Mesendoderm (in vitro differentiated cells): Measurements from ENCODE around the gene PSMB7.
"Not testable (repeated sequence)": the region's sequence is repeated elsewhere in the genome, so short reads cannot be mapped to it uniquely, and the experiment has no call there.

Experiments
- DNase-seq: peaks from one replicate; pipeline ENCODE4 v3.0.0; 2013
- H2AK5ac ChIP-seq: 2 replicates; pipeline ENCODE4 v1.6.1; 2013; ENCODE audit warnings: low read length, inconsistent platforms
- H2BK120ac ChIP-seq: 2 replicates; pipeline ENCODE4 v1.6.1; 2013; ENCODE audit warnings: low read depth, mild to moderate bottlenecking, low read length, moderate library complexity, mixed read lengths
- H2BK15ac ChIP-seq: replicated peaks from 2 replicates; pipeline ENCODE4 v1.6.1; 2013; ENCODE audit warnings: low read depth, mild to moderate bottlenecking, moderate library complexity
- H2BK5ac ChIP-seq: 2 replicates; pipeline ENCODE4 v1.6.1; 2013; ENCODE audit warnings: low read length, inconsistent platforms
- H3K18ac ChIP-seq: 2 replicates; pipeline ENCODE4 v1.6.1; 2013; ENCODE audit warnings: mild to moderate bottlenecking, low read length, mixed read lengths
- H3K23ac ChIP-seq: one replicate; pipeline ENCODE4 v1.6.1; 2013; ENCODE audit warnings: low read length
- H3K27ac ChIP-seq: 2 replicates; pipeline ENCODE4 v1.5.1; 2013; ENCODE audit warnings: low read depth, mild to moderate bottlenecking, inconsistent platforms, low read length, moderate library complexity
- H3K27me3 ChIP-seq: 2 replicates; pipeline ENCODE4 v1.6.1; 2013; ENCODE audit warnings: low read length, control low read depth, mild to moderate bottlenecking, inconsistent platforms; ENCODE audit not compliant: insufficient read depth, poor library complexity
- H3K36me3 ChIP-seq: 2 replicates; pipeline ENCODE4 v1.6.1; 2013; ENCODE audit warnings: low read length, inconsistent platforms; ENCODE audit not compliant: control insufficient read depth, insufficient read depth
- H3K4ac ChIP-seq: one replicate; pipeline ENCODE4 v1.6.1; 2013; ENCODE audit warnings: low read depth, mild to moderate bottlenecking, low read length, moderate library complexity
- H3K4me1 ChIP-seq: 2 replicates; pipeline ENCODE4 v1.6.1; 2013; ENCODE audit warnings: low read depth, low read length, inconsistent platforms; ENCODE audit not compliant: control insufficient read depth
- H3K4me2 ChIP-seq: 2 replicates; pipeline ENCODE4 v1.6.1; 2013; ENCODE audit warnings: low read length
- H3K4me3 ChIP-seq: 2 replicates; pipeline ENCODE4 v1.5.1; 2013; ENCODE audit warnings: mild to moderate bottlenecking, low read length
- H3K56ac ChIP-seq: one replicate; pipeline ENCODE4 v1.6.1; 2013; ENCODE audit warnings: low read length
- H3K79me1 ChIP-seq: 2 replicates; pipeline ENCODE4 v1.6.1; 2013; ENCODE audit warnings: low read length, inconsistent platforms
- H3K79me2 ChIP-seq: 2 replicates; pipeline ENCODE4 v1.6.1; 2013; ENCODE audit warnings: mild to moderate bottlenecking, low read length; ENCODE audit not compliant: control insufficient read depth, insufficient read depth
- H3K9ac ChIP-seq: 2 replicates; pipeline ENCODE4 v1.6.1; 2013; ENCODE audit warnings: low read length, inconsistent platforms
- H4K5ac ChIP-seq: one replicate; pipeline ENCODE4 v1.6.1; 2013; ENCODE audit warnings: low read length
- H4K8ac ChIP-seq: one replicate; pipeline ENCODE4 v1.6.1; 2013; ENCODE audit warnings: low read depth, mild to moderate bottlenecking, control low read depth, low read length, moderate library complexity
- WGBS: extraction: QIAGEN DNeasy Blood & Tissue Kit; methylation state at CpG from one replicate; pipeline ENCODE4 v1.1.7; 2013; ENCODE audit warnings: low lambda C conversion rate, missing lambda C conversion rate; ENCODE audit not compliant: insufficient coverage; ENCODE audit errors: extremely low coverage; 5-methylcytosine and 5-hydroxymethylcytosine counted together

PSMB7 gene

GRCh38 chr9:124436320-124436719, 21.1 kb upstream of the PSMB7 start:
- no peak overlapping the region for H3K9ac ChIP-seq
- no peak overlapping the region for H2AK5ac ChIP-seq
- H2BK15ac ChIP-seq, result no peak overlapping the region
- no peak overlapping the region for H2BK120ac ChIP-seq
- H4K5ac ChIP-seq, result no peak overlapping the region
- no peak overlapping the region for H2BK5ac ChIP-seq
- no peak overlapping the region for H3K27ac ChIP-seq
- no peaks in the 10 kb centered on the region for H3K79me1 ChIP-seq
- H3K79me2 ChIP-seq, result no peaks in the 10 kb centered on the region
- H3K4me3 ChIP-seq, result no peak overlapping the region
- H3K18ac ChIP-seq, result no peak overlapping the region
- H3K27me3 ChIP-seq, result no peaks in the 10 kb centered on the region
- no peaks in the 10 kb centered on the region for H3K36me3 ChIP-seq
- H3K56ac ChIP-seq, result no peak overlapping the region
- no peak for DNase-seq
- no peak overlapping the region for H3K4me2 ChIP-seq
- H3K4me1 ChIP-seq, result no peaks in the 10 kb centered on the region
- H4K8ac ChIP-seq, result no peak overlapping the region
- no peak overlapping the region for H3K4ac ChIP-seq
- no peak overlapping the region for H3K23ac ChIP-seq

- no peak overlapping the region for H3K4me2 ChIP-seq
- H3K4me1 ChIP-seq, result no peaks in the 10 kb centered on the region
- no peak overlapping the region for H3K27ac ChIP-seq
- H3K4ac ChIP-seq, result no peak overlapping the region
- H3K9ac ChIP-seq, result no peak overlapping the region
- no peak for DNase-seq
- no peak overlapping the region for H3K18ac ChIP-seq
- no peak overlapping the region for H3K23ac ChIP-seq
- H3K27me3 ChIP-seq, result no peaks in the 10 kb centered on the region
- no peak overlapping the region for H4K8ac ChIP-seq
- no peak overlapping the region for H3K4me3 ChIP-seq
- H3K79me1 ChIP-seq, result no peaks in the 10 kb centered on the region
- H3K79me2 ChIP-seq, result no peaks in the 10 kb centered on the region
- no peak overlapping the region for H3K56ac ChIP-seq
- no CpG with 5 or more reads among the region's 4 CpGs for WGBS
- H2AK5ac ChIP-seq, result no peak overlapping the region
- H3K36me3 ChIP-seq, result no peaks in the 10 kb centered on the region
- no peak overlapping the region for H2BK5ac ChIP-seq
- H2BK120ac ChIP-seq, result no peak overlapping the region
- H2BK15ac ChIP-seq, result no peak overlapping the region
- H4K5ac ChIP-seq, result no peak overlapping the region
Measured at GRCh38 chr9:124429530-124429867, 14.3 kb upstream of the PSMB7 start.

- WGBS, result no CpG with 5 or more reads among the region's 28 CpGs
- H2BK5ac ChIP-seq, result no peak overlapping the region
Measured at GRCh38 chr9:124428751-124429529, 13.7 kb upstream of the PSMB7 start.

GRCh38 chr9:124427281-124427680, 12.0 kb upstream of the PSMB7 start:
- Histone ChIP-seq H3K23ac (no peak overlapping the region), H3K4me3 (no peak overlapping the region), H2BK5ac (no peak overlapping the region), H2BK15ac (no peak overlapping the region), H3K36me3 (no peaks in the 10 kb centered on the region), H3K56ac (no peak overlapping the region), H3K27me3 (no peaks in the 10 kb centered on the region), H3K4me1 (no peaks in the 10 kb centered on the region), H3K18ac (no peak overlapping the region), H3K9ac (no peak overlapping the region), H4K8ac (no peak overlapping the region), H3K4ac (no peak overlapping the region), H4K5ac (no peak overlapping the region), H2AK5ac (no peak overlapping the region), H3K27ac (no peak overlapping the region), H3K4me2 (no peak overlapping the region), H3K79me2 (no peaks in the 10 kb centered on the region), H2BK120ac (no peak overlapping the region), H3K79me1 (no peaks in the 10 kb centered on the region)
- DNase-seq, result no peak
- WGBS, result no CpG with 5 or more reads among the region's 4 CpGs

More at GRCh38 chr9:124428751-124429529, 13.7 kb upstream of the PSMB7 start:
- H3K27me3 ChIP-seq, result no peaks in the 10 kb centered on the region
- no peak overlapping the region for H3K18ac ChIP-seq
- no peaks in the 10 kb centered on the region for H3K79me2 ChIP-seq
- no peak overlapping the region for H3K56ac ChIP-seq
- H3K23ac ChIP-seq, result no peak overlapping the region
- H3K36me3 ChIP-seq, result no peaks in the 10 kb centered on the region
- no peak overlapping the region for H3K4ac ChIP-seq
- H3K27ac ChIP-seq, result no peak overlapping the region
- no peak overlapping the region for H2BK120ac ChIP-seq
- H4K8ac ChIP-seq, result no peak overlapping the region
- no peak overlapping the region for H4K5ac ChIP-seq
- H3K4me1 ChIP-seq, result no peaks in the 10 kb centered on the region
- no peak overlapping the region for H3K4me3 ChIP-seq
- H2AK5ac ChIP-seq, result no peak overlapping the region
- no peak overlapping the region for H3K4me2 ChIP-seq
- no peaks in the 10 kb centered on the region for H3K79me1 ChIP-seq
- no peak overlapping the region for H3K9ac ChIP-seq
- H2BK15ac ChIP-seq, result no peak overlapping the region
- DNase-seq, result no peak

- no peak overlapping the region for H3K23ac ChIP-seq
Measured at GRCh38 chr9:124426361-124426760, 11.1 kb upstream of the PSMB7 start.

GRCh38 chr9:124425733-124426132, 10.5 kb upstream of the PSMB7 start:
- not testable (repeated sequence) for H3K27ac ChIP-seq, H3K18ac ChIP-seq, H3K79me1 ChIP-seq, H3K4me1 ChIP-seq, H2BK5ac ChIP-seq, H3K23ac ChIP-seq, H3K36me3 ChIP-seq, H3K27me3 ChIP-seq, H3K9ac ChIP-seq, H3K4ac ChIP-seq, H3K56ac ChIP-seq, H4K5ac ChIP-seq, DNase-seq, H2BK15ac ChIP-seq, H3K4me3 ChIP-seq, H3K79me2 ChIP-seq, H2BK120ac ChIP-seq, H2AK5ac ChIP-seq, H3K4me2 ChIP-seq, H4K8ac ChIP-seq
- WGBS, result 96% methylated on average over 8 of the region's 12 CpGs

More at GRCh38 chr9:124426361-124426760, 11.1 kb upstream of the PSMB7 start:
- no CpG with 5 or more reads among the region's 7 CpGs for WGBS
- no peak overlapping the region for H3K4me3 ChIP-seq
- H3K27ac ChIP-seq, result no peak overlapping the region
- no peak overlapping the region for H2BK120ac ChIP-seq
- H3K4ac ChIP-seq, result no peak overlapping the region
- H2BK15ac ChIP-seq, result no peak overlapping the region
- no peak for DNase-seq
- H3K4me2 ChIP-seq, result no peak overlapping the region
- H2AK5ac ChIP-seq, result no peak overlapping the region
- no peak overlapping the region for H4K5ac ChIP-seq
- H3K18ac ChIP-seq, result no peak overlapping the region
- H3K27me3 ChIP-seq, result no peaks in the 10 kb centered on the region
- no peaks in the 10 kb centered on the region for H3K4me1 ChIP-seq
- H4K8ac ChIP-seq, result no peak overlapping the region
- no peak overlapping the region for H3K9ac ChIP-seq
- no peak overlapping the region for H2BK5ac ChIP-seq
- no peaks in the 10 kb centered on the region for H3K36me3 ChIP-seq
- no peaks in the 10 kb centered on the region for H3K79me2 ChIP-seq
- no peak overlapping the region for H3K56ac ChIP-seq
- no peaks in the 10 kb centered on the region for H3K79me1 ChIP-seq
